Esophagus muscularis mucosa (tissue), 3 donors: ENCODE measurements around the gene ST6GAL2.

ENCODE experiments used
- POLR2A ChIP-seq: fragments of 450-650 bp; IDR thresholded peaks from one replicate; pipeline ENCODE4 v1.6.1; 2017; ENCODE audit warnings: antibody characterized with exemption, moderate library complexity, mild to moderate bottlenecking, low read depth
- POLR2AphosphoS5 ChIP-seq, 2 donors: sonication (generic); formaldehyde crosslinking; IDR thresholded peaks; one replicate each; pipeline ENCODE4 v1.6.1; 2017; ENCODE audit warnings: antibody characterized with exemption in 2 of 2
- TF ChIP-seq, protein P1 (sequence below), 3 experiments: fragments of 200-600 bp in 2 of 3; fragments of 450-650 bp in 1 of 3; sonication (generic) in 2 of 3; IDR thresholded peaks; one replicate each; pipeline ENCODE4 v1.5.1; 2017 to 2019; ENCODE audit warnings: antibody characterized with exemption in 3 of 3, mild to moderate bottlenecking in 2 of 3, moderate library complexity in 1 of 3

DNA sequence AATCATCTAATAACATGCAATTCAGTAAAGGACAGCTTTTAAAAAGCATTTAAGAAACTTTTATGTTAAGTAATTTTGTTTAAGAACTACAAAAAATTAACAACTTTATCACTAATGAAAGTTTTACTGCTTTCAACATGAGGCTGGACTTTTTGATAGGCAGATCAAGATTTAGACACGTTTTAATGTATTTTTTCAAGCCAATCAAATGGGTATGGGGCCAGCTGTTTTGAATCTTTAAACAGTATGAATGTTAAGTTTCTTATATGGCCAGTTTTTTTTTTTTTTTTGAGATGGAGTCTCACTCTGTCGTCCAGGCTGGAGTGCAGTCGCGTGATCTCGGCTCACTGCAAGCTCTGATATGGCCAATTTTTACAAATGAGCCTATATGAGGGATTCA is 73.1 kb downstream of the ST6GAL2 start:
- no peak for TF ChIP-seq POLR2AphosphoS5 (IDR thresholded peaks at IDR 0.05)
- TF ChIP-seq, protein P1, sequence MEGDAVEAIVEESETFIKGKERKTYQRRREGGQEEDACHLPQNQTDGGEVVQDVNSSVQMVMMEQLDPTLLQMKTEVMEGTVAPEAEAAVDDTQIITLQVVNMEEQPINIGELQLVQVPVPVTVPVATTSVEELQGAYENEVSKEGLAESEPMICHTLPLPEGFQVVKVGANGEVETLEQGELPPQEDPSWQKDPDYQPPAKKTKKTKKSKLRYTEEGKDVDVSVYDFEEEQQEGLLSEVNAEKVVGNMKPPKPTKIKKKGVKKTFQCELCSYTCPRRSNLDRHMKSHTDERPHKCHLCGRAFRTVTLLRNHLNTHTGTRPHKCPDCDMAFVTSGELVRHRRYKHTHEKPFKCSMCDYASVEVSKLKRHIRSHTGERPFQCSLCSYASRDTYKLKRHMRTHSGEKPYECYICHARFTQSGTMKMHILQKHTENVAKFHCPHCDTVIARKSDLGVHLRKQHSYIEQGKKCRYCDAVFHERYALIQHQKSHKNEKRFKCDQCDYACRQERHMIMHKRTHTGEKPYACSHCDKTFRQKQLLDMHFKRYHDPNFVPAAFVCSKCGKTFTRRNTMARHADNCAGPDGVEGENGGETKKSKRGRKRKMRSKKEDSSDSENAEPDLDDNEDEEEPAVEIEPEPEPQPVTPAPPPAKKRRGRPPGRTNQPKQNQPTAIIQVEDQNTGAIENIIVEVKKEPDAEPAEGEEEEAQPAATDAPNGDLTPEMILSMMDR (IDR thresholded peaks at IDR 0.05) = no peak
- no peak for TF ChIP-seq POLR2A
